HG02798 (cell line): ENCODE results near the gene DNAJB12.
"Not testable (repeated sequence)": the region's sequence is repeated elsewhere in the genome, so short reads cannot be mapped to it uniquely, and the experiment has no call there.

ENCODE experiments used
- ATAC-seq: cut with Tn5 transposase; IDR thresholded peaks from one replicate; pipeline ENCODE4 v1.9.1; 2021; ENCODE audit warnings: mild to moderate bottlenecking; ENCODE audit not compliant: unreplicated experiment, poor library complexity

The DNAJB12 gene

DNA sequence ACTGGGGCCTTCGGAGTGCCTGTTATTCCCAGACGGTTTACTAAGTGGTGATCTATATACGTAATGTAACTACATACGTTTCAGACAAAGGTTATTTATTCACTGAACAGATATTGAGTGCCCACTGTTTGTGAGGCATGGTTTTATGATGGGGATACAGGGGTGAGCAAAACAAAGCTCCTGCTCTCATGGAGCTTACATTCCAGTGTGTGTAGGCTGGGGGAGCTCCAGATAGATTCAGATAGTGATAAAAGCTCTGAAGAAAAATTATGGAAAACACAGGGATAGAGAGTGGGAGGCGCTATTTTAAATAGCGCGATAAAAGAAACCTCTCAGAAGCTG lies 466 bp upstream of the DNAJB12 start:
- ATAC-seq: no peak

GRCh38 chr10:72353965-72354355 lies 759 bp downstream of the DNAJB12 start:
- ATAC-seq: peak; percentile 10

- ATAC-seq: no peak
Observed at GRCh38 chr10:72353028-72353964, 1.4 kb downstream of the DNAJB12 start.

GRCh38 chr10:72351479-72351878 lies 3.2 kb downstream of the DNAJB12 start:
- no peak for ATAC-seq

DNA sequence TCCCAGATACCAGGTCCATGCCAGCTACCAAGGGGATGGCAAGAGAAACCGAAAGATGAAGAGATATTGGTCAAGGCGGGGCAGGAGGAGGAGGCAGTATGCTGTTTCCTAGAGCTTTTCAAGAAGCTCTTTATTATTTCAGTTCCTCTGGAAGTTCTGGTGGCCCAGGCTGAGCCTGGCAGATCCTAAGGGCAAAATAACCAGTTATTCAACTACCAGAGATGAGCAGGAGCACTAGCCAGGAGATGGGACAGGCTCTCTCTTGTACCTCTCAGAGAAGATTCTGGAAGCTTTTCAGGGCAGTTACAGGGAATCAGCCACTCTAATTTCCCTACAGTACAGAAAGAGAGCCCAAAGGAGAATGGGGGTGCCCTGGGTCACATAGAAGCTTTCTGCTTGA lies 5.3 kb downstream of the DNAJB12 start:
- ATAC-seq: no peak

DNA sequence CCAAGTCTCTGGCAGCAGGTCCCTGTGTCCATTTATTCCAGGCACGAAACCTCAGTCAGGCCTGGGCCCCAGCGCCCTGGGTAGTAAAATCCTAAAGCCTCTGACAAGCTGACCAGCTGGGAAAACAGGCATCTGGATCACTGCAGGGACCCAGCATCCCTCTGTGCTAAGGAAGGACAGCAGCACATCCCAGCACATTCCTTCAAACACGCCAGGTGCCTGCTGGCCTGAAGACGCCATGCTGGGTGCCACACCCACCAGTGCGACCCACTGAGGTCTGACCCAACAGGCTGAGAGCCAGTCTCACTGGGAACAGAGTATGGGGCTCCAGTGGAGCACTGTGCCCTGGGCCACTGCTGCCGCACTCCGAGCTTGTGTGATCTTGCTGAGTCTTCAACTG lies 6.4 kb downstream of the DNAJB12 start:
- no peak for ATAC-seq

- ATAC-seq: not testable (repeated sequence)
Observed at GRCh38 chr10:72346117-72346516, 8.6 kb downstream of the DNAJB12 start.

DNA sequence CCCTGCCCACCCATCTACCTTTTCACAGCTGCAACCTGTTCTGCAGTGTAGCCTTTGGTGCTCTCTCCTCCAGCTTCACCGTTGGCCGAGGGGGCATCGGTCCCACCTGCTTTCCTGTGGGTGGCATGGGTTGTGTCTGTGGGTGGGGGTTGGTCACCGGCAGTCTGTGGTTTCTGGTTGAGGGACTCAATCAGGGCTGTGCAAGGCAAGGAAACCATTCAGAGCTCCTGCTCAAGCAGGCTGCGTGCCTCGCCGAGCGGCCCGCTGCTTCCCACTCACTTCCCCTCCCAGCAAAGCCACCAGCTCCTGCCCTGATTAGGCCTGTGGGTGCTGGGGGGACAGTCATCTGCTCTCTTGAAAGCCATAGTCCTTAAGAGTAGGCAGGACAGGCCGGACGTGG lies 9.8 kb downstream of the DNAJB12 start:
- ATAC-seq: no peak

DNA sequence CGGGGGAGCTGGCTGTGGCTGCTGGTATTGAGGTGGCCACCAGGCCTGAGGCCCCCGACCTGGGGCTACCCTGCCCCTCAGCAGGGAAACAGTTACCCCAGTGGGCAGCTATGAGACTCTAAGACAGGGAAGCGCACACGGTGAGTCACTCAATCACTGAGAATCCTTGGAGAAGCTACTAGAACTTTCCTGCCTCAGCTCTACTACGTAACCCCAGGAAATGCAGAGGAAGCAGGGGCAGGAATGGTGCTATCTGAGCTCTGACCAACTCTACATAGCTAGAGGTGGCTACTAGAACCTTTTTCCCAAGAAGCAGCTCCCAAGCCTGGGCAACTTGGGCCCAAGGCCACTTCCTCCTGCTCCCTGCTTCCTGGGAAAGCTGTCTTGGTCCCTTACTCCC lies 11.8 kb downstream of the DNAJB12 start:
- no peak for ATAC-seq

DNA sequence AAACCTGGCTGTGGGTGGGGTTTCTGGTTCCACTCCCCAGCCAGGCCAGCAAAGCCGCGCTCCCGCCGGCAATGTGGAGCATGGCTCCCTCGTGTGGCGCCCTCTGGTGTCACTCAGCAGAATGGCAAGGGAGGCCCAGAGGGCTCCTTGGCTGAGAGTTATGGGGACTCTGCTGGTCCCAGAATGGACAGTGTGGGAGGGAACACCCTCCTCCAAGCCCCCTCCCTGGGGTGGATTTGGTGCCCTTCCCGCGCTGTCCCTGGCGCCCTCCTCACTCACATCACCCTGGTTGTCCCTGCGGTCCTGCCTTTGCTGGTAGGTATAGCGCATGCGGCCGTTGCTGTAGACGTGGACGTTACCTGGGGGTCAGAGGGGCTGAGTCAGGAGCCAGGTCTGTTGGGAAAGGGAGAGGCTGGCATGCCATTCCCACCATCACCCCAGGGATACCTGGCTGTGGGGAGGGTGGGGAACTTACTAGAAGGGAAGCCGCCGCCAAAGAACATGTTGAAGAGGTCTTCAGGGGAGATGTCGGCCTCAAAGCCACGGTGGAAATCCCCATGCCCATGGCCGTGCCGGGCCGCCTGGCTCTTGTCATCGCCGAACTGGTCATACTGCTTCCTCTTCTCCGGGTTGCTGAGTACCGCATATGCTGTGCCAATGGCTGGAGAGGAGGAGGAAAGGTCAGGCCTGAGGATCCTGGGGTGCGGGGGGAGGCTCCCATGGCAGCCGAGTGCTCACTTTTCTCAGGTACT lies 14.0 kb downstream of the DNAJB12 start:
- ATAC-seq: peak; percentile 38

DNA sequence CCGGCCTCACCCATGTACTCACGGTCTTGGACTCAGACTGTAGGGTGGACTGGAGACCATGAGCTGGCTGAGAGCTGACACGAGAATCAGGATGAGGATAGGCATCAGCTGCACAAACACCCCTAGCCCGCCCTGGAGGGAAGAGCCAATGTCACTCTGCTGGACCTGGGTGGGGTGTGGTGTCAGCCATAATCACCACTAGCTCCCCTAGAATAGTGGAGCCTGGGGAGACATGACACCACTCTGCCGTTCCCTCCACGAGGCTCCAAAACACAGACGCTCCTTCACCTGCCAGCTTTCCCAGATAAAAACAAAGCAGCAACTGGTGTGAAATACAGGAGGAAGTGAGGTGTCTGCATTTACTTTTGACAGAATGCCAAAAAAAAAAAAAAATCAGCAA lies 16.5 kb downstream of the DNAJB12 start:
- ATAC-seq: no peak

DNA sequence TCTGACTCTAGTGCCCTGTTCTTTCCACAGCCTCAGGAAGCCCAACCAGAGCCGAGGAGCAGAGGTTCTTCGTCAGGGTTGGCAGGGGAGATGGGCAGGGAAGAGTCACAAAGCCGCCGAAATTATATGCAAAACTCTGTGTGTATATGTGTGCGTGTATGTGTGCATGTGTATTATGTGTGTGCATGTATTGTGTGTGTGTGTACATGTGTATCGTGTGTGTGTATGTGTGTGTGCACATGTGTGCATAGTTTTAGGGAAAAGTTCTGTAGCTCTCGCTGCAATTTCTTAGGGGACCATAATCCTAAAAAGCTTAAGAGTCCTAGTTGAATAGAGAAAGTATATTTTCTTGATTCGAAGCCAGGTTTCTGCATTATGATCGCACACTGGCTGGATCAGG lies 17.0 kb downstream of the DNAJB12 start:
- no peak for ATAC-seq

- no peak for ATAC-seq
Observed at GRCh38 chr10:72337039-72337629, 17.6 kb downstream of the DNAJB12 start.

DNA sequence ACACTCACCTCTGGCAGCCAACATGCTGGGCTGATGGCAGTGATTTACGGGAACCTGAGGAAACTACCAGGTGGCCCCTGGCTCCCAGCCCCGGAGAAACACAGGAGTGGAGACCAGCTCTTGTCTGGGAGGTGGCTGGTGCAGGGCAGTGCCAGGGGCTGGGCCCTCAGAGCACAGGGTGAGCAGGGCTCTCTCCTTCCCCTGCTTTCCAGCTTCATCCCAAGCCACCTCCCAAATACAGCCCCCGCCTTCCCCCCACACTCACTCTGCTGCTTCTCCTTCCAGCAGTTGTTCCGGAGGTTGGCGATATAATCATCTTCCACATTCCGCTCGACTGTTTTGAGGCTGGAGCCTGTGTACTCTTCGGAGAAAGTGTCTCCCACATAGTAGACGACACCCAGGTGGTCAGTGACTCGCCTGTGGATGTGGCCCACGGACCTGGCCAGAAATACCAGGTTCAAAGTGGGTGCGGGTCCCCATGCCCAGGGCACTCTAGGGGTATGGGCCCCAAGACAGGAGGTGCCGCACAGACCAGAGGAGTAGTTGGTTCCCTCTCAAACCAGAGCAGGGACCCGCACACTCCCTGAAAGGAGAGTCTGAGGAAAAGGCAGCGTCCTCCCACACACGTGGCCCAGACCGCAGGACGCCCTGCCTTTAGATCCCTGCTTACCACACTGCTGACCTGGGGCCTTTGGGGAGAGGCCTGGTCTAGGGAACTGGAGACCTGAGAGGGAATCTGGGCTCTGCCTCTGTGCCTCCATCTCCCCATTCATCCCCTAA lies 18.3 kb downstream of the DNAJB12 start:
- no peak for ATAC-seq

DNA sequence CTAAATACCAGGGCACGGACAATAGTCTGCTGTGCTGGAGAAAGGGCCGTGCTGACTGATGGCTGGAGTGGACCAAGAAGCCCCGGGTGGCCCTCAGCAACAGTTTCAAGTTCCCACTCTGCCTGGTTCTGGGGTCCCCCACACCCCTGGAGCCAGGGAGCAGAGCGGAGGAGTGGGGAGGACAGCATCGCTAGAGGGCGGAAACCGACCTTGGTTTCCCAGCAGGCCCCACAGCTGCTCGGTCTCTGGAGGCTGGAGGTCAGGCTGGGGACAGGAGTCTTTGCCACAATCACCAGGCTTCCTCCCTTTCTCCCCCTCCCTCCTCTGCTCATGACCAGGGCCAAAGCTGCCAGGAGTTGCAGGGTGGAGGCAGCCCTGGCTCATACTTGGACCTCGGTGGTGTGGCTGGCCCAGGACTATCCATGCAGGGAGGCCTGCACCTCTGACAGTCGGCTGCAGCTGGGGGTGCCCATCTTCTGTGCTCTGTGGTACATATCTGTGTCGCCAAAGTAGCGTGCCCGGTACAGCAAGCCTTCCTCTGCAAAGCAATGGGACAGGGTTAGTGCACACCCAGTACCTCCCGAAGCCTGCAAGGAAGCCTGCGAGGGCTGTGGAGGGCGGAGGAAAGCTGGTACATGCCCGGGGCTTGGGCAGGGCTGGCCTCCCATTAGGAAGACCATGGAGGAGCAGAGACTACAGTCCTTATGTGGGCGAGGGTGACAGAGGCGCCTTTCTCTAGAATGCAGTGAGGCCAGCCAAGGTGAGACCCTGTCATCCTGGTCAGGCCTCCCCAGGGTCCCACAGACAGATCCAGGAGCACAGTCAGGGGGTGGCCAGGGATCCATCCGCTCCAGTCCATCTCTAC lies 19.1 kb downstream of the DNAJB12 start:
- peak; percentile 23 for ATAC-seq

- ATAC-seq: peak; percentile 66
Observed at GRCh38 chr10:72334825-72335393, 19.8 kb downstream of the DNAJB12 start.

DNA sequence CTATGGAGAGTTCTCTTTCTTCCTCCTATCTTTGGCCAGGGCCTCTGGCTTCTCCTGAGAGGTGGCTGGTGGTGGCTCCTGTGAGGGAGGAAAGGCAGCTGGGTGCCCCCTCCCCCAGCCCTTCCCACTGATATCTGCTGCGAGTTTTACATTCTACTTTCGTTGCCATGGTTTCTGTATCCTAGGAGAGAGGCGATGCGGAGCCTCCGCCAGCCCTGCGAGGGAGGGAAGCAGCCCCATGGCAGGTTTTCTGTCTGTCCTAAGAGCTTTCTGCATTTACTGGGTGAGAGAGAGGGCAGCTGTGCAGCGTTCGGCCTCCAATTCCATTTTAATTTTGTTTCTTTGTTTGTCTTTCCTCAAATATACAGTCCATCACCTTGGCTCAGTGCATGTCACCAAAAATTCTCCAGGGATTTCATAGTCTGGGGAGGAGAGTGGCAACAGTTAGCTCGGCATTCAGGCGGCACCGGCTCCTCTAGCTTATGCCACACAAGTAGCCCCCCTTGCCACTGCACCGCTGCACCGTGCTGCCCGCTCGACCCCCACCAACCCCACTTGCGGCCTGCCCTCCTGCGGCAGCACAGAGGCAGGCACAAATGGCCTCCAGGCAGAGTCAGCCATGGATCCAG lies 20.4 kb downstream of the DNAJB12 start:
- no peak for ATAC-seq

DNA sequence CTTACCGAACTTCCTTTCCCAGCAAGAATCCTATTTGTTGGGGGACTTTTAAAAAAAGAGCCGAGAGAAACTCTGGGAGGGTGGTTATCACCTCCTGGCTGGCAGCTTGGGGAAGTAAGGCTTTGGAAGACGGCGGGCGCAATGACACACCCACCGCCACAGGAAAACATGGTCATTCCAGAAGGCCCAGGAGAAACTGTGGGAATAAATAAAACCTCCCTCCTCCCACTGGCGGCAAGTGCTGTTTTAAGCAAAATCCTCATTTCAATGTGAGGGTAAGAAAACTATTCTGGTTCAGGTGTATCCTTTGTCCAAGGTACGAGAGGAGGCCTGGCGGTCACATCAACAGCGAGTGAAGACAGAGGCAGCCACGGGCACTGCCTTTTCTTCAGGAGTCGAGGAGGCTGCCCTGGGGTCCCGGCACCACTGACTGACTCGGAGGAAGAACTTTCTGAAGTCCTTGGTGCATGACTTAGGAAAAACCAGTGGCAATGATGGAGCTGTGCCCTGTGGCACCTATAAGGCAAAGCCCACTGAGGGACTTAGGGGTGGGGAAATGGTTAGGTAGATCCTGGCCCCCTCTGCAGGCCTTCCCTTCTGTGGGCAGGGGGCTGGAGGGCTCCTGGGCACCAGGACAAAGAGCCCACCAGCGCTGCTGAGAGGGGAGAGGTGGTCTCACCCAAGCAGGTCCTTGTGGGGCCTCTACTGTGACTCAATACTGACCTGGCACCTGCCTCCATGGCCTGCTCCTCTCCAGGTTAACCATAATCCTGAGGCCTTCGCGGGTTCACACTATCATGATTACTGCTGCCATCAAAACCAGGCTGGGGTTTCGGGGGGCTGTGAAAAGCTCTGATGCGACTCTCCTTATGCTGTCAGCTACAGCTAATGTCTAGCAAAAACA lies 21.4 kb downstream of the DNAJB12 start:
- no peak for ATAC-seq
